Measurements from ENCODE around the gene PRKCA. TPM values are rescaled to one million over a fixed set of nuclear protein-coding genes. Genes with fewer than 3 reads are reported as not detected.

Gene PRKCA
- total and polyA plus RNA-seq, 2 experiments from 2014 or later: 6.4 to 35.4 TPM

GRCh38 chr17:66667090-66667489 is 364.7 kb downstream of the PRKCA start:
- no peak overlapping the region for H3K4me3 Mint-ChIP-seq
- ATAC-seq (no peak), DNase-seq (ENCODE audit: low spot score) (no peak)
- peaks cover 3% of the 10 kb centered on the region; the same call in 2 of the 3 replicates for H3K36me3 Mint-ChIP-seq (ENCODE audit: low read depth)
- no peaks in the 10 kb centered on the region for H3K4me1 ChIP-seq (ENCODE audit: insufficient read depth)
- no peaks in the 10 kb centered on the region for H4K20me1 ChIP-seq (replicated peaks; ENCODE audit: insufficient read depth)
- peaks cover 2% of the 10 kb centered on the region for H3K27me3 Mint-ChIP-seq (ENCODE audit: insufficient read depth, low read depth, poor library complexity)
- no peak overlapping the region for H3K4me3 ChIP-seq
- no peak overlapping the region for H3K27ac Mint-ChIP-seq
- H3K9me2 ChIP-seq (ENCODE audit: insufficient read depth): 0 out of 2 replicates have a peak, but pooled peaks cover 4% of the 10 kb centered on the region
- no peak overlapping the region for H2AFZ ChIP-seq
- no peak overlapping the region for H3K27ac ChIP-seq (ENCODE audit: low read depth)
- no peaks in the 10 kb centered on the region for H3K36me3 ChIP-seq (ENCODE audit: insufficient read depth)
- no peaks in the 10 kb centered on the region for H3K27me3 ChIP-seq (ENCODE audit: insufficient read depth)
- peaks cover 3% of the 10 kb centered on the region; the same call in 2 of the 3 replicates for H3K9me3 Mint-ChIP-seq
- H3K79me2 ChIP-seq (replicated peaks; ENCODE audit: insufficient read depth): no peaks in the 10 kb centered on the region
- TF ChIP-seq ZNF331 (CRISPR knock-in tag; IDR thresholded peaks at IDR 0.05; ENCODE audit: low read depth) (no peak), EZH2 (IDR thresholded peaks at IDR 0.05; ENCODE audit: low read depth, unreplicated experiment) (no peak), EZH2phosphoT487 (IDR thresholded peaks at IDR 0.05; ENCODE audit: unreplicated experiment) (no peak), JUNB (IDR thresholded peaks at IDR 0.05; ENCODE audit: unreplicated experiment) (no peak), ZNF114 (CRISPR knock-in tag; IDR thresholded peaks at IDR 0.05) (no peak), POLR2AphosphoS5 (IDR thresholded peaks at IDR 0.05; ENCODE audit: low read depth) (no peak)
- TF ChIP-seq, protein P1, sequence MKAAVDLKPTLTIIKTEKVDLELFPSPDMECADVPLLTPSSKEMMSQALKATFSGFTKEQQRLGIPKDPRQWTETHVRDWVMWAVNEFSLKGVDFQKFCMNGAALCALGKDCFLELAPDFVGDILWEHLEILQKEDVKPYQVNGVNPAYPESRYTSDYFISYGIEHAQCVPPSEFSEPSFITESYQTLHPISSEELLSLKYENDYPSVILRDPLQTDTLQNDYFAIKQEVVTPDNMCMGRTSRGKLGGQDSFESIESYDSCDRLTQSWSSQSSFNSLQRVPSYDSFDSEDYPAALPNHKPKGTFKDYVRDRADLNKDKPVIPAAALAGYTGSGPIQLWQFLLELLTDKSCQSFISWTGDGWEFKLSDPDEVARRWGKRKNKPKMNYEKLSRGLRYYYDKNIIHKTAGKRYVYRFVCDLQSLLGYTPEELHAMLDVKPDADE (IDR thresholded peaks at IDR 0.05): no peak
- TF ChIP-seq, protein P2, sequence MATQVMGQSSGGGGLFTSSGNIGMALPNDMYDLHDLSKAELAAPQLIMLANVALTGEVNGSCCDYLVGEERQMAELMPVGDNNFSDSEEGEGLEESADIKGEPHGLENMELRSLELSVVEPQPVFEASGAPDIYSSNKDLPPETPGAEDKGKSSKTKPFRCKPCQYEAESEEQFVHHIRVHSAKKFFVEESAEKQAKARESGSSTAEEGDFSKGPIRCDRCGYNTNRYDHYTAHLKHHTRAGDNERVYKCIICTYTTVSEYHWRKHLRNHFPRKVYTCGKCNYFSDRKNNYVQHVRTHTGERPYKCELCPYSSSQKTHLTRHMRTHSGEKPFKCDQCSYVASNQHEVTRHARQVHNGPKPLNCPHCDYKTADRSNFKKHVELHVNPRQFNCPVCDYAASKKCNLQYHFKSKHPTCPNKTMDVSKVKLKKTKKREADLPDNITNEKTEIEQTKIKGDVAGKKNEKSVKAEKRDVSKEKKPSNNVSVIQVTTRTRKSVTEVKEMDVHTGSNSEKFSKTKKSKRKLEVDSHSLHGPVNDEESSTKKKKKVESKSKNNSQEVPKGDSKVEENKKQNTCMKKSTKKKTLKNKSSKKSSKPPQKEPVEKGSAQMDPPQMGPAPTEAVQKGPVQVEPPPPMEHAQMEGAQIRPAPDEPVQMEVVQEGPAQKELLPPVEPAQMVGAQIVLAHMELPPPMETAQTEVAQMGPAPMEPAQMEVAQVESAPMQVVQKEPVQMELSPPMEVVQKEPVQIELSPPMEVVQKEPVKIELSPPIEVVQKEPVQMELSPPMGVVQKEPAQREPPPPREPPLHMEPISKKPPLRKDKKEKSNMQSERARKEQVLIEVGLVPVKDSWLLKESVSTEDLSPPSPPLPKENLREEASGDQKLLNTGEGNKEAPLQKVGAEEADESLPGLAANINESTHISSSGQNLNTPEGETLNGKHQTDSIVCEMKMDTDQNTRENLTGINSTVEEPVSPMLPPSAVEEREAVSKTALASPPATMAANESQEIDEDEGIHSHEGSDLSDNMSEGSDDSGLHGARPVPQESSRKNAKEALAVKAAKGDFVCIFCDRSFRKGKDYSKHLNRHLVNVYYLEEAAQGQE (IDR thresholded peaks at IDR 0.05; ENCODE audit: unreplicated experiment): no peak
- TF ChIP-seq, protein P3, sequence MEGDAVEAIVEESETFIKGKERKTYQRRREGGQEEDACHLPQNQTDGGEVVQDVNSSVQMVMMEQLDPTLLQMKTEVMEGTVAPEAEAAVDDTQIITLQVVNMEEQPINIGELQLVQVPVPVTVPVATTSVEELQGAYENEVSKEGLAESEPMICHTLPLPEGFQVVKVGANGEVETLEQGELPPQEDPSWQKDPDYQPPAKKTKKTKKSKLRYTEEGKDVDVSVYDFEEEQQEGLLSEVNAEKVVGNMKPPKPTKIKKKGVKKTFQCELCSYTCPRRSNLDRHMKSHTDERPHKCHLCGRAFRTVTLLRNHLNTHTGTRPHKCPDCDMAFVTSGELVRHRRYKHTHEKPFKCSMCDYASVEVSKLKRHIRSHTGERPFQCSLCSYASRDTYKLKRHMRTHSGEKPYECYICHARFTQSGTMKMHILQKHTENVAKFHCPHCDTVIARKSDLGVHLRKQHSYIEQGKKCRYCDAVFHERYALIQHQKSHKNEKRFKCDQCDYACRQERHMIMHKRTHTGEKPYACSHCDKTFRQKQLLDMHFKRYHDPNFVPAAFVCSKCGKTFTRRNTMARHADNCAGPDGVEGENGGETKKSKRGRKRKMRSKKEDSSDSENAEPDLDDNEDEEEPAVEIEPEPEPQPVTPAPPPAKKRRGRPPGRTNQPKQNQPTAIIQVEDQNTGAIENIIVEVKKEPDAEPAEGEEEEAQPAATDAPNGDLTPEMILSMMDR (conservative IDR thresholded peaks at IDR 0.05; ENCODE audit: low read depth in 2 of 2): no peak
- no peak overlapping the region for H3K4me2 ChIP-seq
- H3F3A ChIP-seq (replicated peaks; ENCODE audit: low read depth): no peaks in the 10 kb centered on the region
- peaks cover 5% of the 10 kb centered on the region; the same call in 1 of the 3 replicates for H3K4me1 Mint-ChIP-seq
